Measurements from ENCODE around the gene STX7. TPM values are rescaled to one million over a fixed set of nuclear protein-coding genes. Genes with fewer than 3 reads are reported as not detected.

The STX7 gene
- total and polyA plus RNA-seq, 2 experiments from 2014 or later, result 47.2 to 59.8 TPM

- Histone ChIP-seq H3K79me2 (ENCODE audit: insufficient read depth) (no peaks in the 10 kb centered on the region), H3K9me3 (ENCODE audit: low read depth) (no peaks in the 10 kb centered on the region), H3K4me3 (no peak overlapping the region), H2AFZ (no peak overlapping the region), H3K36me3 (ENCODE audit: low read depth) (peaks cover 62% of the 10 kb centered on the region), H4K20me1 (ENCODE audit: insufficient read depth) (no peaks in the 10 kb centered on the region), H3K4me2 (ENCODE audit: unreplicated experiment) (no peak overlapping the region), H3K4me1 (ENCODE audit: insufficient read depth) (peaks cover 9% of the 10 kb centered on the region; the same call in 1 of the 2 replicates), H3K27me3 (replicated peaks; ENCODE audit: insufficient read depth) (no peaks in the 10 kb centered on the region), H3K9ac (no peak overlapping the region), H3F3A (ENCODE audit: insufficient read depth) (peaks cover 12% of the 10 kb centered on the region; the same call in 1 of the 2 replicates), H3K9me2 (ENCODE audit: insufficient read depth) (no peaks in the 10 kb centered on the region), H3K27ac (no peak overlapping the region)
- in situ Hi-C loops (cut with MboI), result no loop called here
- no peak for DNase-seq
- TF ChIP-seq EZH2 (IDR thresholded peaks at IDR 0.05; ENCODE audit: insufficient read depth, poor library complexity, severe bottlenecking), result no peak
- TF ChIP-seq EZH2phosphoT487 (IDR thresholded peaks at IDR 0.05; ENCODE audit: insufficient read depth, low read depth), result no peak
- 99% methylated on average over 6 of the region's 6 CpGs for WGBS, 2 experiments (ENCODE audit: low coverage in 1 of 2, low lambda C conversion rate in 2 of 2, missing lambda C conversion rate in 2 of 2)
Observed at GRCh38 chr6:132458887-132459604, 53.9 kb downstream of the STX7 start.

- Histone ChIP-seq H3K4me2 (ENCODE audit: unreplicated experiment) (no peak overlapping the region), H3K79me2 (ENCODE audit: insufficient read depth) (no peaks in the 10 kb centered on the region), H3K4me3 (no peak overlapping the region), H3K9me2 (ENCODE audit: insufficient read depth) (no peaks in the 10 kb centered on the region), H3K36me3 (ENCODE audit: low read depth) (peaks cover 47% of the 10 kb centered on the region), H3F3A (ENCODE audit: insufficient read depth) (peaks cover 12% of the 10 kb centered on the region; the same call in 1 of the 2 replicates), H3K27me3 (replicated peaks; ENCODE audit: insufficient read depth) (no peaks in the 10 kb centered on the region), H2AFZ (no peak overlapping the region), H3K9me3 (ENCODE audit: low read depth) (no peaks in the 10 kb centered on the region), H3K27ac (peak overlapping the region; percentile 16), H4K20me1 (ENCODE audit: insufficient read depth) (no peaks in the 10 kb centered on the region), H3K4me1 (ENCODE audit: insufficient read depth) (0 out of 2 replicates have a peak, but pooled peaks cover 9% of the 10 kb centered on the region), H3K9ac (0 out of 2 replicates have a peak overlapping the region, but pooled peaks have one; percentile 2)
- TF ChIP-seq EZH2 (IDR thresholded peaks at IDR 0.05; ENCODE audit: insufficient read depth, poor library complexity, severe bottlenecking) (no peak), EZH2phosphoT487 (IDR thresholded peaks at IDR 0.05; ENCODE audit: insufficient read depth, low read depth) (no peak)
- in situ Hi-C loops (cut with MboI), result no loop called here
- WGBS, 2 experiments (ENCODE audit: low coverage in 1 of 2, low lambda C conversion rate in 2 of 2, missing lambda C conversion rate in 2 of 2), result 22 to 29% methylated on average over 4 of the region's 4 CpGs
- peak; percentile 73 for DNase-seq
Observed at GRCh38 chr6:132456700-132457143, 56.2 kb downstream of the STX7 start.

- H3K4me2 ChIP-seq (ENCODE audit: unreplicated experiment), result peak overlapping the region; percentile 74
- H3K27me3 ChIP-seq (replicated peaks; ENCODE audit: insufficient read depth), result no peaks in the 10 kb centered on the region
- no peaks in the 10 kb centered on the region for H3K9me3 ChIP-seq (ENCODE audit: low read depth)
- DNase-seq, result no peak
- in situ Hi-C loops (cut with MboI), result no loop called here
- H3K9me2 ChIP-seq (ENCODE audit: insufficient read depth), result no peaks in the 10 kb centered on the region
- peaks cover 12% of the 10 kb centered on the region; the same call in 1 of the 2 replicates for H3K36me3 ChIP-seq (ENCODE audit: low read depth)
- no peak overlapping the region for H2AFZ ChIP-seq
- peak overlapping the region; percentile 88 for H3K27ac ChIP-seq
- no peak for TF ChIP-seq EZH2 (IDR thresholded peaks at IDR 0.05; ENCODE audit: insufficient read depth, poor library complexity, severe bottlenecking)
- no peak for TF ChIP-seq EZH2phosphoT487 (IDR thresholded peaks at IDR 0.05; ENCODE audit: insufficient read depth, low read depth)
- peaks cover 37% of the 10 kb centered on the region for H3K4me1 ChIP-seq (ENCODE audit: insufficient read depth)
- 97 to 98% methylated on average over 5 of the region's 5 CpGs for WGBS, 2 experiments (ENCODE audit: low coverage in 1 of 2, low lambda C conversion rate in 2 of 2, missing lambda C conversion rate in 2 of 2)
- H3K79me2 ChIP-seq (ENCODE audit: insufficient read depth), result no peaks in the 10 kb centered on the region
- H3K4me3 ChIP-seq, result no peak overlapping the region
- H3F3A ChIP-seq (ENCODE audit: insufficient read depth), result peaks cover 42% of the 10 kb centered on the region
- H3K9ac ChIP-seq, result no peak overlapping the region
- no peaks in the 10 kb centered on the region for H4K20me1 ChIP-seq (ENCODE audit: insufficient read depth)
Observed at GRCh38 chr6:132446855-132447241, 66.1 kb downstream of the STX7 start.

GRCh38 chr6:132446141-132446854 is 66.6 kb downstream of the STX7 start:
- Histone ChIP-seq H3K9ac (peak overlapping the region; percentile 43), H3K27ac (peak overlapping the region; percentile 88), H3F3A (ENCODE audit: insufficient read depth) (peaks cover 42% of the 10 kb centered on the region)

More at GRCh38 chr6:132446141-132446854, 66.6 kb downstream of the STX7 start:
- Histone ChIP-seq H3K9me3 (ENCODE audit: low read depth) (no peaks in the 10 kb centered on the region), H3K4me2 (ENCODE audit: unreplicated experiment) (peak overlapping the region; percentile 74), H3K4me1 (ENCODE audit: insufficient read depth) (peaks cover 37% of the 10 kb centered on the region), H2AFZ (no peak overlapping the region), H3K27me3 (replicated peaks; ENCODE audit: insufficient read depth) (no peaks in the 10 kb centered on the region), H3K4me3 (peak overlapping the region; percentile 35), H3K36me3 (ENCODE audit: low read depth) (peaks cover 16% of the 10 kb centered on the region; the same call in 1 of the 2 replicates), H4K20me1 (ENCODE audit: insufficient read depth) (no peaks in the 10 kb centered on the region), H3K9me2 (ENCODE audit: insufficient read depth) (no peaks in the 10 kb centered on the region), H3K79me2 (ENCODE audit: insufficient read depth) (no peaks in the 10 kb centered on the region)
- TF ChIP-seq EZH2phosphoT487 (IDR thresholded peaks at IDR 0.05; ENCODE audit: insufficient read depth, low read depth) (no peak), EZH2 (IDR thresholded peaks at IDR 0.05; ENCODE audit: insufficient read depth, poor library complexity, severe bottlenecking) (no peak)
- DNase-seq, result peak; percentile 5
- WGBS, 2 experiments (ENCODE audit: low coverage in 1 of 2, low lambda C conversion rate in 2 of 2, missing lambda C conversion rate in 2 of 2), result 67% methylated on average over 4 of the region's 4 CpGs
- in situ Hi-C loops (cut with MboI), result no loop called here

All from GM23248 (cell line).